ENCODE data around the gene SEMA3D. TPM values are rescaled to one million over a fixed set of nuclear protein-coding genes. Genes with fewer than 3 reads are reported as not detected.

Gene SEMA3D
- total RNA-seq, 1 experiment from 2014 or later = 2.0 TPM

DNA sequence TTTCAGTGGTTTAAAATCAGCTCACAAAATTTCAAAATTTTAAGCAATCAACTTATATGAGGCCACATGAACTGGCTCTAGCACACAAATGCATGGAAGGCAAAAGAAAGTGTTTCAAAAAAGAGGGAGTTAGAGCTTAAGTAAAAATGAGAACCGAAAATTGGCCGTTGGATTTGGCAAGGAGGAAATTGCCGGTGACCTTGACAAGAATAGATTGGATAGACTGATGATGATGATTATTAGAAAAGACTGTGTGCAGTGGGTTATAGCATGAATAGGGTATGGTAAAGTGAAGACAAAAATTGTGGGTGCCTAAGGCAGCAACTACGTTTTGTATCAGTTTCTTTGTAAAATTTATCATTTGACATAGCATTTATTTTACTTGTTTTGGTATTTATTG lies 175.7 kb downstream of the SEMA3D start:
- intact Hi-C loops (cut with micrococcal nuclease; ENCODE audit: unreplicated experiment) = no loop called here
- CTCF ChIA-PET = no interaction called here
- TF ChIP-seq, protein P1, sequence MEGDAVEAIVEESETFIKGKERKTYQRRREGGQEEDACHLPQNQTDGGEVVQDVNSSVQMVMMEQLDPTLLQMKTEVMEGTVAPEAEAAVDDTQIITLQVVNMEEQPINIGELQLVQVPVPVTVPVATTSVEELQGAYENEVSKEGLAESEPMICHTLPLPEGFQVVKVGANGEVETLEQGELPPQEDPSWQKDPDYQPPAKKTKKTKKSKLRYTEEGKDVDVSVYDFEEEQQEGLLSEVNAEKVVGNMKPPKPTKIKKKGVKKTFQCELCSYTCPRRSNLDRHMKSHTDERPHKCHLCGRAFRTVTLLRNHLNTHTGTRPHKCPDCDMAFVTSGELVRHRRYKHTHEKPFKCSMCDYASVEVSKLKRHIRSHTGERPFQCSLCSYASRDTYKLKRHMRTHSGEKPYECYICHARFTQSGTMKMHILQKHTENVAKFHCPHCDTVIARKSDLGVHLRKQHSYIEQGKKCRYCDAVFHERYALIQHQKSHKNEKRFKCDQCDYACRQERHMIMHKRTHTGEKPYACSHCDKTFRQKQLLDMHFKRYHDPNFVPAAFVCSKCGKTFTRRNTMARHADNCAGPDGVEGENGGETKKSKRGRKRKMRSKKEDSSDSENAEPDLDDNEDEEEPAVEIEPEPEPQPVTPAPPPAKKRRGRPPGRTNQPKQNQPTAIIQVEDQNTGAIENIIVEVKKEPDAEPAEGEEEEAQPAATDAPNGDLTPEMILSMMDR (IDR thresholded peaks at IDR 0.05; ENCODE audit: unreplicated experiment) = no peak
- no TSS peak for BruUV-seq (replicated peaks)
- DNase-seq = no peak
- Mint-ChIP-seq H3K9me3 (ENCODE audit: low read depth, unreplicated experiment) (no peaks in the 10 kb centered on the region), H3K36me3 (ENCODE audit: insufficient read depth, unreplicated experiment) (no peaks in the 10 kb centered on the region), H3K4me1 (ENCODE audit: low read depth, unreplicated experiment) (no peaks in the 10 kb centered on the region), H3K27ac (ENCODE audit: unreplicated experiment) (no peak overlapping the region), H3K4me3 (ENCODE audit: low read depth, unreplicated experiment) (no peak overlapping the region), H3K27me3 (ENCODE audit: unreplicated experiment) (no peaks in the 10 kb centered on the region)

DNA sequence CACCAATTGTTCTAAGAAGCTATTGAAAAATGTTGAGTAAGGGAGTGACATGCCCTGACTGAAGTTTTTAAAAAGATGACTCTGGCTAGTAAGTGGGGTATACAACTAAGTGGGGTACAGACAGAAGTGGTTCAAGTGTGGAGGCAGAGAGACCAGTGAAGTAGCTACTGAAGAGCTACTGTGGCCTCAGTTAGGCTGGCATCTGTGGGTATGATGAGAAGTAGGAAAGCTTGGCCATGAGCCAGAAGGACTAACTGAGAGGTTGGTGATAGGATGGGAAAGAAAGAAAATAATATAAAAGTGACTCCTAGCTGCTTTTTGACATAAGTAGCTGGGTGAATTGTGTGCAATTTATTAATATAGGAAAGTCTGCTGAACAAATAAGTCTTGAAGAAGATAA lies 176.6 kb downstream of the SEMA3D start:
- intact Hi-C loops (cut with micrococcal nuclease; ENCODE audit: unreplicated experiment) = no loop called here
- BruUV-seq (replicated peaks) = no TSS peak

DNA sequence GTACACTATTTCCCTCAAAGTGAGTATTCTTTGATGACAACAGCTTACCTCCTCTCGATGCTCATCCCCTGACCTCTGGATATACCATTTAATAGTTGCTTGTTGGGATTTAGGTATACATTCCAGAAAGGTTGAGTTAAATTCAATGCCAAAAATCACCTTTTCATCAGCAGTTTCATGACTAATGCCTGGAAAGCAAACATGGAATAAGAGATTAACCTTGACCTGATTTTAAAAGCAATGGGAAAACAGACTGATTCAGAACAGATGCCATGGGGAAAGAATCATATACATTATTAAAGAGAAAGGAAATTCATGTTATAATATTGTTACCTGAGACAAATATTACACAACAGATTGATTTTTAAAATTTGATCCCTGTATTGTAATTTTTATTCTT lies 180.1 kb downstream of the SEMA3D start:
- Mint-ChIP-seq H3K27ac (ENCODE audit: unreplicated experiment) (no peak overlapping the region), H3K27me3 (ENCODE audit: unreplicated experiment) (no peaks in the 10 kb centered on the region), H3K4me1 (ENCODE audit: low read depth, unreplicated experiment) (no peaks in the 10 kb centered on the region), H3K4me3 (ENCODE audit: low read depth, unreplicated experiment) (no peak overlapping the region), H3K36me3 (ENCODE audit: insufficient read depth, unreplicated experiment) (no peaks in the 10 kb centered on the region), H3K9me3 (ENCODE audit: low read depth, unreplicated experiment) (no peaks in the 10 kb centered on the region)
- BruUV-seq (replicated peaks) = no TSS peak
- CTCF ChIA-PET = no interaction called here
- DNase-seq = no peak
- intact Hi-C loops (cut with micrococcal nuclease; ENCODE audit: unreplicated experiment) = no loop called here
- TF ChIP-seq, protein P1 (IDR thresholded peaks at IDR 0.05; ENCODE audit: unreplicated experiment) = no peak

More for the DNA sequence above, 176.6 kb downstream of the SEMA3D start:
- Mint-ChIP-seq H3K4me3 (ENCODE audit: low read depth, unreplicated experiment) (no peak overlapping the region), H3K4me1 (ENCODE audit: low read depth, unreplicated experiment) (no peaks in the 10 kb centered on the region), H3K36me3 (ENCODE audit: insufficient read depth, unreplicated experiment) (no peaks in the 10 kb centered on the region), H3K9me3 (ENCODE audit: low read depth, unreplicated experiment) (no peaks in the 10 kb centered on the region), H3K27me3 (ENCODE audit: unreplicated experiment) (no peaks in the 10 kb centered on the region), H3K27ac (ENCODE audit: unreplicated experiment) (no peak overlapping the region)
- CTCF ChIA-PET = interaction anchor here (0.6 kb wide), 1 partner anchor 16 kb away, joined by 3 read pairs; no protein-coding TSS in a partner anchor
- TF ChIP-seq, protein P1 (IDR thresholded peaks at IDR 0.05; ENCODE audit: unreplicated experiment) = no peak
- no peak for DNase-seq

DNA sequence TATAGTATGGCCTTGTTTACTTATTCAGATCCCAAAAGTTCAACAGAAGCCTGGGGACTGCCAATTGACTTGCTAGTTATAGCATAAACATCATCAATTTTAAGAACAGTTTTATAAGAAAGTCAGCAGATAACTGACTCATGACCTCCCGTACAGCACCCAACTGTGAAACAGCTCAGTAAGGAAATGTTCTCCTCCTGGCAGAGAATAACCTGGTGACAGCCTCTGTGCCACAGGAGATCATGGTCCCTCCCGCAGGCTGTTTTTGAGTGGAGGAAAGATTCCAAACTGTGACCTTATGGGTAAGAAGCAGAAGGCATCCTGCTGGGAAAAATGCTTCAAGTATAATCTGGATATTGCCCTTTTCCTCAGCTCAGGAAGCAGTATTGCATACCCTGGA lies 182.5 kb downstream of the SEMA3D start:
- CTCF ChIA-PET = no interaction called here
- no TSS peak for BruUV-seq (replicated peaks)
- H3K4me1 Mint-ChIP-seq (ENCODE audit: low read depth, unreplicated experiment) = no peaks in the 10 kb centered on the region
- no peak overlapping the region for H3K4me3 Mint-ChIP-seq (ENCODE audit: low read depth, unreplicated experiment)
- H3K27ac Mint-ChIP-seq (ENCODE audit: unreplicated experiment) = no peak overlapping the region
- intact Hi-C loops (cut with micrococcal nuclease; ENCODE audit: unreplicated experiment) = no loop called here
- H3K9me3 Mint-ChIP-seq (ENCODE audit: low read depth, unreplicated experiment) = no peaks in the 10 kb centered on the region
- H3K27me3 Mint-ChIP-seq (ENCODE audit: unreplicated experiment) = no peaks in the 10 kb centered on the region
- DNase-seq = no peak
- H3K36me3 Mint-ChIP-seq (ENCODE audit: insufficient read depth, unreplicated experiment) = no peaks in the 10 kb centered on the region
- TF ChIP-seq, protein P1 (IDR thresholded peaks at IDR 0.05; ENCODE audit: unreplicated experiment) = no peak
